ENCODE measurements around the gene FOXA3. TPM values are rescaled to one million over a fixed set of nuclear protein-coding genes. Genes with fewer than 3 reads are reported as not detected.

FOXA3 gene
- total RNA-seq, 1 experiment from 2014 or later, result 4.5 TPM

- no peak for DNase-seq (ENCODE audit: low spot score)
- in situ Hi-C loops (cut with HindIII; ENCODE audit: low sequenced_read_pairs), result no loop called here
These were observed 44.8 kb downstream of the FOXA3 start for GRCh38 chr19:45908956-45909355.

- in situ Hi-C loops (cut with HindIII; ENCODE audit: low sequenced_read_pairs), result no loop called here
These were observed 47.2 kb downstream of the FOXA3 start for GRCh38 chr19:45911291-45911690.

GRCh38 chr19:45913874-45914830 lies 50.0 kb downstream of the FOXA3 start, which contains the start of gene NANOS2:
Gene NANOS2, minus strand, starts transcription at chr19:45914778. Its CDS starts 85 bp downstream, at chr19:45914693.
- in situ Hi-C loops (cut with HindIII; ENCODE audit: low sequenced_read_pairs), result no loop called here
- DNase-seq (ENCODE audit: low spot score), result peak; percentile 26

More at GRCh38 chr19:45911291-45911690, 47.2 kb downstream of the FOXA3 start:
- no peak for DNase-seq (ENCODE audit: low spot score)

- in situ Hi-C loops (cut with HindIII; ENCODE audit: low sequenced_read_pairs), result no loop called here
- DNase-seq (ENCODE audit: low spot score), result no peak
These were observed 53.4 kb downstream of the FOXA3 start for GRCh38 chr19:45917421-45918091.

GRCh38 chr19:45918721-45919120 lies 54.6 kb downstream of the FOXA3 start:
- DNase-seq (ENCODE audit: low spot score), result no peak
- in situ Hi-C loops (cut with HindIII; ENCODE audit: low sequenced_read_pairs), result no loop called here

GRCh38 chr19:45919678-45920077 lies 55.6 kb downstream of the FOXA3 start:
- in situ Hi-C loops (cut with HindIII; ENCODE audit: low sequenced_read_pairs), result no loop called here

GRCh38 chr19:45920458-45920857 lies 56.3 kb downstream of the FOXA3 start:
- no peak for DNase-seq (ENCODE audit: low spot score)
- in situ Hi-C loops (cut with HindIII; ENCODE audit: low sequenced_read_pairs), result no loop called here

More at GRCh38 chr19:45919678-45920077, 55.6 kb downstream of the FOXA3 start:
- no peak for DNase-seq (ENCODE audit: low spot score)

GRCh38 chr19:45922281-45922680 lies 58.2 kb downstream of the FOXA3 start:
- in situ Hi-C loops (cut with HindIII; ENCODE audit: low sequenced_read_pairs), result no loop called here
- DNase-seq (ENCODE audit: low spot score), result peak; percentile 14

Other genes with a start within 250 kb of the FOXA3 start
- 34.5 and 52.9 TPM in 2 replicates for gene EML2, start 224.9 kb upstream of the FOXA3 start, total RNA-seq (2014; rRNA removed; shearing (Covaris generic))
- gene GIPR, start 196.1 kb upstream of the FOXA3 start, total RNA-seq (2014; rRNA removed; shearing (Covaris generic)), result 4.2 and 8.0 TPM in 2 replicates
- gene SNRPD2, start 172.4 kb upstream of the FOXA3 start, total RNA-seq (2014; rRNA removed; shearing (Covaris generic)), result 394 and 514 TPM in 2 replicates
- 28.5 and 32.9 TPM in 2 replicates for gene QPCTL, start 171.7 kb upstream of the FOXA3 start, total RNA-seq (2014; rRNA removed; shearing (Covaris generic))
- gene FBXO46, start 133.4 kb upstream of the FOXA3 start, total RNA-seq (2014; rRNA removed; shearing (Covaris generic)), result 15.1 and 29.5 TPM in 2 replicates
- not detected in 2 replicates for gene MEIOSIN, start 130.9 kb upstream of the FOXA3 start, total RNA-seq (2014; rRNA removed; shearing (Covaris generic))
- 22.1 and 27.9 TPM in 2 replicates for gene SIX5, start 95.1 kb upstream of the FOXA3 start, total RNA-seq (2014; rRNA removed; shearing (Covaris generic))
- 22.4 and 37.5 TPM in 2 replicates for gene DMPK, start 81.8 kb upstream of the FOXA3 start, total RNA-seq (2014; rRNA removed; shearing (Covaris generic))
- gene DMWD, start 71.5 kb upstream of the FOXA3 start, total RNA-seq (2014; rRNA removed; shearing (Covaris generic)), result 20.5 and 28.6 TPM in 2 replicates
- 0.12 TPM in 1 of 2 replicates, not detected in the other for gene RSPH6A, start 49.0 kb upstream of the FOXA3 start, total RNA-seq (2014; rRNA removed; shearing (Covaris generic))
- 131 and 136 TPM in 2 replicates for gene SYMPK, start 1.2 kb upstream of the FOXA3 start, total RNA-seq (2014; rRNA removed; shearing (Covaris generic))
- gene IRF2BP1, start 21.8 kb downstream of the FOXA3 start, total RNA-seq (2014; rRNA removed; shearing (Covaris generic)), result 38.3 and 43.4 TPM in 2 replicates
- 0.12 and 1.9 TPM in 2 replicates for gene MYPOP, start 38.3 kb downstream of the FOXA3 start, total RNA-seq (2014; rRNA removed; shearing (Covaris generic))
- gene NANOS2, start 50.5 kb downstream of the FOXA3 start, total RNA-seq (2014; rRNA removed; shearing (Covaris generic)), result 0.07 TPM in 1 of 2 replicates, not detected in the other
- gene NOVA2, start 109.5 kb downstream of the FOXA3 start, total RNA-seq (2014; rRNA removed; shearing (Covaris generic)), result not detected in 2 replicates
- gene CCDC61, start 131.1 kb downstream of the FOXA3 start, total RNA-seq (2014; rRNA removed; shearing (Covaris generic)), result 6.6 and 9.5 TPM in 2 replicates
- gene PGLYRP1, start 158.7 kb downstream of the FOXA3 start, total RNA-seq (2014; rRNA removed; shearing (Covaris generic)), result not detected in 2 replicates
- not detected in 2 replicates for gene IGFL4, start 176.7 kb downstream of the FOXA3 start, total RNA-seq (2014; rRNA removed; shearing (Covaris generic))